Epithelial cell of prostate (primary cell): Measurements from ENCODE around the gene CACNA1B.
"Not testable (repeated sequence)": the region's sequence is repeated elsewhere in the genome, so short reads cannot be mapped to it uniquely, and the experiment has no call there.

ENCODE experiments used
- DNase-seq: peaks from one replicate; pipeline ENCODE4 v3.0.0-alpha.2; 2011; ENCODE audit warnings: low read depth, low spot score
- H3K27ac ChIP-seq: fragments of 450-650 bp; 2 replicates; pipeline ENCODE4 v1.5.1; 2017; ENCODE audit warnings: mild to moderate bottlenecking

The CACNA1B gene

DNA sequence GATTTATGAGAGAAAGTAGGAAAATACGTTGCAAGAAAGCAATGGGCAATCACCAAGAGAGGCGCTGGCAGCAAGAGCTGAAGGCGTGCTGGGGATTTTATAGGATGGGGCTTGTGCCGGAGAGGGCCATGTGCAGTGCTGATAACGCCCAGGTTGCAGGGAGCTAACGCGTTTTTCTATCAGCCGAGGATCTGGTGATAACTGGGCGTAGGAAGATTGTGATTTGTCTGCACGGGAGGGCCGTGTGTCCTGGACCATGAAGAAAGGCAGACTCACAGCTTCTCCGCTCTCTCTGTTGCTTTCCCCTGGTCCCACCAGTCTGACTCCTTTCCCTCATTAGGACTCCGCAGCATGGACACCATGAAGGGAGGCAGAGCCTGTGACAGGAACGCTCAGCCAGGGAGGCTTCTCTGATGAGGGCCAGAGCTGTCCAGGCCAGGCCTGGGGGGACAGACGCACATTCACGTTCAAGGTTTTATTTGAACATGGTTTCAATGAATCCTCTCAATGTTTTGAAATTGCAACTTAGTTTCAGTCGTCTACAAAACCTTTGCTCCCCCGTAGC lies 11.9 kb upstream of the CACNA1B start:
- no peak overlapping the region for H3K27ac ChIP-seq
- no peak for DNase-seq

GRCh38 chr9:137866226-137867141 lies 11.1 kb upstream of the CACNA1B start:
- no peak for DNase-seq
- no peak overlapping the region for H3K27ac ChIP-seq

DNA sequence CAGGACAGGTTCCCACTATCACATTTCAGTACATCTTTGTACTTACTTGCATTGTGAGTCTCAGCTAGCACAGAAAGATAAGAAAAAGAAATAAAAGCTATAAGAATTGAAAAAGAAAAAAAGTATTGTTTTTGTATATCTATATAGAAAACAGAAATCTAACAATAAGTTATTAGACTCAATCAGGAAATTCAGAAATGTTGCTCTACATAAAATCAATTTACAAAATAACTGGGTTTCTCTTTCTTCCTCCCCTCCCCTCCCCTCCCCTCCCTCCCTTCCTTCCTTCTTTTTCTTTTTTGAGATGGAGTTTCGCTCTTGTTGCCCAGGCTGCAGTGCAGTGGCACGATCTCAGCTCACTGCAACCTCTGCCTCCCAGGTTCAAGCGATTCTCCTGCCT lies 7.2 kb upstream of the CACNA1B start:
- no peak for DNase-seq

DNA sequence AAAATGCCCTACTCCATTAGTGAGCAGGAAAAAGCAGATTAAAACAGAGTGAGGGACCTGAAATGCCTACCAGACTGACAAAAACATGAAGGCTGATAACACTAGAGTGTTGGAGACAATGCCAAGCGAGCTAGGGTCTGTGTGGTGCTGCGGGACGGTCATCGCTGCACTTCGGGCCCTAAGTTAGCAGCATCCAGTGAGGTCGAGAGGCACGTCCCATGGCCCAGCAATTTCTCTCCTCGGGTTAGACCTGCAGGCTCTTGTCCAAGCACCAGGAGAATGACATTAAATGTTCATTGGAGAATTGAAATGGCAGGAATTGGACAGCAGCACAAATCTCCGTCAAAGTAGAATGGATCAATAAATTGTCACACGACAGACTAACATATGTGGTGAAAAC lies 5.3 kb upstream of the CACNA1B start:
- H3K27ac ChIP-seq: no peak overlapping the region
- DNase-seq: no peak

More for the DNA sequence above, 7.2 kb upstream of the CACNA1B start:
- no peak overlapping the region for H3K27ac ChIP-seq

GRCh38 chr9:137873408-137873807 lies 4.2 kb upstream of the CACNA1B start:
- no peak overlapping the region for H3K27ac ChIP-seq
- no peak for DNase-seq

- no peak overlapping the region for H3K27ac ChIP-seq
- DNase-seq: no peak
These were observed 3.7 kb upstream of the CACNA1B start for GRCh38 chr9:137873858-137874362.

GRCh38 chr9:137875354-137875753 lies 2.2 kb upstream of the CACNA1B start:
- DNase-seq: no peak
- H3K27ac ChIP-seq: no peak overlapping the region

DNA sequence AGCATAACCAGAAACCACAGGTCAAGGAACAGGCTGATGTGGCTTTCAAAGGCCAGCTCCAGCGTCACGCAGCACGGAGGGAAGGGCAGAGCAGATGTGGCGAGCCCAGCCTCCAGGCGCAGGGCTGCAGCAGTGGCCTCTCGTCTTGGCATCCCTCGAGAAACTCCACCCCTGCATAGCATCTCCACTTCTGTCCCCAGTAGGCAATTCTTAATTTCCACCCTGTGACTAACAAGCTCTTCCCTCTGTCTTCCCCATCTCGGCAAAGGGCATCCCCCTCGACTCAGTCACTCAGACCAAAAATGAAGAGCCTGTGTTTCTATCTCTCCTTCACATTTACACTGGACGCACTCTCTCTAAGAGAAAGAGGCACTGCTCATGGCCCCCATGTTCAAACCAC lies 1.7 kb upstream of the CACNA1B start:
- no peak for DNase-seq
- no peak overlapping the region for H3K27ac ChIP-seq

DNA sequence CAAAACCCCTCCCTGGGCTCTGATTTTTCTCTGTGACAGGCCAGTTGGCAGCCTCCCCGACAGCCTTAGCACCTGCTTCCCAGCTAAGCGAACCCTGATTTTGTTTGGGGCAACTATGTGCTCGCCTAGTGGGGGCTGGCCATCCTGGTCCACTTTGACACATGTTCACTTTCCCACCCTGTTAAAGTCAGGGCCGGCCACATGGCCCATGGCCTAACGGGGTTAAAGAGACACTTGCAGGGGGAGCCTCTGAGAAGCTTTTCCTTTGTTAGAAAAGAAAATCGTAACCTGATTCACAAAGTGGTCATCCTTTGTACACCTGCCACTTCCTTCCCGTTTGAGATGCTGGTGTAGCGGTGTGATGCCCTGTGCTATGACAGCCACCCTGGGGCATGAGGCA lies 1.3 kb upstream of the CACNA1B start:
- no peak overlapping the region for H3K27ac ChIP-seq
- no peak for DNase-seq

- no peak for DNase-seq
- no peak overlapping the region for H3K27ac ChIP-seq
These were observed 698 bp upstream of the CACNA1B start for GRCh38 chr9:137876781-137877386.

DNA sequence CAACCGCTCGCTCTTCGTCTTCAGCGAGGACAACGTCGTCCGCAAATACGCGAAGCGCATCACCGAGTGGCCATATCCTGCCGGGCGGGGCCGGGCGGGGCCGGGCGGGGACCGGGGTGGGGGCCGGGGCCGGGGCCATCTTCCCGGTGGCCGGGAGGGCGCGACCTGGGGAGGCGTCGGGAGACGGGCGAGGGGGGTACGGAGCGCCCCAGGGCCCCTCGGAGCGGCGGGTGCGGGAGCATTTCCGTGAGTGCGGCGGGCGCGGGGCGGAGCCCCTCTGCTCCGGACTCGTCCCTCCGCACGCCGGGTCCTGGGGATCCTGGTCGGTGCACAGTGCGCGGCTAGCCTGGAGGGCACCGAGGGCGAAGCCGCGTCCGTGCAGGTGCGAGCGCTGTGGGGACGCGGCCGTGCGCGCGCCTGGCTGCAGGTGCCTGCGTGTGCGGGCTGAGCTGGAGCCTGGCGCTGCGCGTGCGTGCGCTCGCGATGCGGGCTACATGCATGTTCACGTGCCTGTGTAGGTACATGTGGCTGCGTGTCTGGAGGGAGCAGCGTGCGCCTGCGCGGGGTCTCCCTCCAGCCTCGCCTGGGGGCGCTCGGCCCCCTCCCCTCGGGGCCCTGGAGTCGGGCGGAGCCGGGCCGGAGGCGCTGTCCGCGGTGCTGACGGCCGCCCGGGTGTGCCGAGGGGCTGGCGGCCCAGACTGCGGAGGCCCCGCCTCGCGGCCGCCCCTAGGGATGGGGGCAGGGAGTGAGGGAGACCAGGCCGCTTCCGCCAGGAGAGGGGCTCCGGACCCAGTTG lies 762 bp downstream of the CACNA1B start:
- DNase-seq: no peak
- no peak overlapping the region for H3K27ac ChIP-seq

DNA sequence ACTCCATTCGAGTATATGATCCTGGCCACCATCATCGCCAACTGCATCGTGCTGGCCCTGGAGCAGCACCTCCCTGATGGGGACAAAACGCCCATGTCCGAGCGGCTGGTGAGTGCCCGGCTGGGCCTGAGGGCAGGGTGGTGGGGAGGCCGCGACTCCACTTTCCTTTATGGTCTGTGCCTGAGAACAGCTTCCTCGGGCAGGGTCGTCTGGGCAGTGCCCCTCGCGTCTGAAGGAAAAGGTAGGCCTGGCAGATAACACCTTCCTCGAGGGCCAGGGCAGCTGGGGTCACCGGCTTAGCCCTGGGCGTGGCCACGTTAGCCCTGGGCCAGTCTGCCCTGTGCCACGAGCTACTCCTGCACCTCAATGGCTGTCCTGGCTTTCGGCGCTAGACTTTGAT lies 1.5 kb downstream of the CACNA1B start:
- DNase-seq: no peak
- no peak overlapping the region for H3K27ac ChIP-seq

GRCh38 chr9:137879566-137880150 lies 2.1 kb downstream of the CACNA1B start:
- no peak overlapping the region for H3K27ac ChIP-seq

DNA sequence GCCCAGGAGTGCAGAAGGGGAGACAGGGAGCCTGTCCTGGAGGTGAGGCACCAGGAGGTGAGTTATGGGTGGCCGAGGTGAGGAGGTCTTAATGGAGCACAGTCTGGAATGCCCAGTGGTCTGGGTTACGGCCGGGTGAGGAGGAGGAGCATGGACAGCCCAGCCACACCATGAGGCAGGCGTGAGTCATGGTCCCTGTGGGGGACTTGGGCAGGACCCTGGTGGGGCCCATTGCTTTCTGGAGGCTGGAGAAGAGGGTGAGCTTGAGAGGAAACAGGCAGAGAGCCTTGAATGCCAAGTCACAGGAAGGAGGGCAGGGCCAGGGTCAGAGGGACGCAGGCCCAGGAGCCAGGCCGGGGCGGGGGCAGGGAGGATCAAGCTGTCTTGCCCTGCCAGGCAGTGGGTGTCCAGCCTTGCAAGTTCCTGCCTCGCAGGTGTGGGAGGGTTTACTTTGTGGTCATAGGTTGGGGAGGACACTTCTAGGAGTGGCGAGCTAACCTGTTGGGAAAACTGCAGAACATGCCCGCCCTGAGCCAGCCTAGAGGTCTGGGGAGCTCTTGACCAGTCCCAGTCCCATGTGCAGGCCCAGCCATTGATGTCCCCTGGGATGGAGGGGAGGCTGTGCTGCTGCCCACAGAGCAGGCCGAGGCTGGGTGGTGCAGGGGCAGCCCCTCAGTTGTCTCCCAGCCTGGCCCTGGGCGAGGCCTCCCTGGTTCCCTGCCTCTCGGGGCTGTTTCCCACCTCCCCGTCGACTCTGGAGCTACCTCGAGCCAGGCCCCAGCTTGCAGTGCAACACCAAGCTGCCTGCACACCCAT lies 2.8 kb downstream of the CACNA1B start:
- DNase-seq: no peak

More at GRCh38 chr9:137879566-137880150, 2.1 kb downstream of the CACNA1B start:
- no peak for DNase-seq

DNA sequence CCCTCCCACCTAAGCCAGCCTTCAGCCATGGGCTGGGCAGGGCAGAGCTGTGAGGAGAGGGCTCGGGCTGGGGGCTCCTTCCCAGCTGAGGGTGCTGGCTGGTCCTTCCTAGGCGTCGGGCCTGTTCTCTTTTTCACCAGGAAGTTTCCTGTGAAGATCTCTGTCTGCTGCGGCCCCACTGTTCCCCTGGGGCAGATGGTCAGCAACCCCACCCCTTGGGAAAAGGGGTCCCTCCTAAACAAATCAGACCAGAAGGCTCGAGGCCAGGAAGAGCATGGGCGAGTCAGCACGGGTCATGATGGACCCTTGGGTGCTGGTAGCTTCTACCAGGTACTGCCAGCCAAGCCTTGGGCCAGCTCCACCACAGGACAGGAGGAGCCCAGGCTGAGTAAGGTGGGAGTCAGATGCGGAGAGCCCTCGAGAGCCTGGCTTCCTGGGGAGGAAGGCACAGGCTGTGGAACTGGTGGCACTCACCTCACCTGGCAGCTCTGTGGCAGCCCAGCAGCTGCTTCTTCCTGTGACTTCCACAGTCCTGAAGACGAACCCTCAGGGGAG lies 3.5 kb downstream of the CACNA1B start:
- no peak for DNase-seq
- H3K27ac ChIP-seq: no peak overlapping the region

More for the DNA sequence above, 2.8 kb downstream of the CACNA1B start:
- H3K27ac ChIP-seq: no peak overlapping the region

DNA sequence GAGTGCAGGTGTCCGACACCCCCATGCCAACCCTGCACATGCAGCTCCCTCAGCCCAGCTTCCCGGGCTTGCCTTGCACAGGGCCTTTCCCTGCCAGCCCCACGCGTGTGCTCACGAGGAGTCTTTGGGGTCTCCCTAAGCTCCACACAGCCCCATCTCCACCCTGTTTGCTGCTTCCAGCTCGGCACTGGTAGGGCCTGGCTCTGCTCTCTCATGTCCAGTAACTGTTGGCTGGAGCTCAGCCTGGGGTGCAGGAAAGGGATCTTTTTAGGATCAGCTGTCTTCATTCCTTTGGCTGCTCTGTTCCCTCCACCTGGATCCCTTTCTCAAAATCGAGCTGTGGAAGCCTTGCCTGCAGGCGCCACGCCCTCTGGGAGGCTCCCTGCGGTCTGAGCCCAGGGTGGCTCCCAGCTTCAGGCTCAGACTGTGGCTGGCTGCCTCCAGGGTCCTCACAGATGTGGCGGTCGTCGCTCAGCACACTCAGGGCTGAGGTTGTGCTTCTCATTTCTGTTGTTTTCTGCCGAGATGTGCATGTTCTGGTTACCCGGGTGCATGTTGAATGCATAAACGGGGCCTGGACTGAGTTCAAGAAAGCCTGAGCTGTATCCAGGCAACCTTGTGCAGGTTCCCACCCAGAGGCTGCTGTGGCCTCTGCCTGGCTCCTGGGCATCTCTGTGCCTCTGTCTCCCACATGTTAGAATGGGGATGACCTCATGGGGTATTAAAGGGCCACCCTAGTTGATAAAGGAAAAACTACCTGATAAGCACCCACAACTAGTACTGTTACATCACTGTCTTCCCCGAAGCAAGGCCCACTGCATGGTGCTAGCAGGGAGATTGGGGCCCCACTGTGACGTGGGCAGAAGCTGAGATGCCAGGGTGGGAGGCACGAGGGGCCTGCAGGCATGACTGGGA lies 4.3 kb downstream of the CACNA1B start:
- H3K27ac ChIP-seq: no peak overlapping the region
- DNase-seq: no peak

GRCh38 chr9:137882506-137882821 lies 4.9 kb downstream of the CACNA1B start:
- DNase-seq: no peak
- H3K27ac ChIP-seq: no peak overlapping the region

GRCh38 chr9:137883977-137884376 lies 6.4 kb downstream of the CACNA1B start:
- not testable (repeated sequence) for DNase-seq

More at GRCh38 chr9:137883977-137884376, 6.4 kb downstream of the CACNA1B start:
- not testable (repeated sequence) for H3K27ac ChIP-seq
